NCI-H1694 (cell line): ENCODE results near the gene TMEM253.

Experiments
- DNase-seq: peaks from one replicate; lab custom pipeline; 2025; lab: John Stamatoyannopoulos, UW

TMEM253 gene

DNA sequence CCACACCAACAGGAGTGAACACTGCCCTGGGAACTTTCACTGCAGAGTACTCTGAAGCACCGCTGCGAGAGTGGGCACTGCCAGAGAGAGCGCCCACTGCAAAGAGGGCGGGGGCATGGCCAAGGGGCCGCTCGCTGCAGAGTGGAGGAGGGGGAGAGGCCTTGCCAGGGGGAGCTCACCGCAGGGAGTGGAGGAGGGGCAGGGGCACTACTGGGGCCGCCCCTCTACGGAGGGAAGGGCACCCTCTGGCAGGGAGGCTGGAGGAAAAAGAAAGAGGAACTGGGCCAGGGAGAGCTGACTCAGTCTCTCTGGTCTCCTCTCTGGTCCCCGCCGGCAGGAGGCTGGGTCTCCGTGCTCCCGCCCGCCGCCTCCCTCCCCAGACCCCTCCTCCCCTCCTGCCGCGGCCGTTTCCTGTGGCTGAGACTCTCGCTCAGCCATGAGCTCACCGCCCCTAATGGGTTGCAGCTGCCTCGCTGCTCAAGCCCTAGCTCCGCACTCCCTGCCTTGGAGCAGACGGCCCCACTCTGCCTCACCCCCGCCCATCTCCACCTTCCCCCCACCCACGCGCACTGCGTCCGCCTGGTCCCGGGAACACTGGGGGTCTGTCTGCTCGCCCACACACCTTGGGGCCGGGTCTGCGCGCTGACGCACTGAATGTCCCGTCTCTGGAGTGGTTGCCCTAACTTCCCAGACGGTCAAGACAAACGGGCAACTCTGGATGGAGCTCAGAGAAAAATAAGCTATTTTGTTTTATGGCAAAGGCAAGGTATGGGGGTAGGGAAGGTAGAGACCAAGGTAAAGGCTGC is 29.4 kb upstream of the TMEM253 start:
- no peak for DNase-seq

DNA sequence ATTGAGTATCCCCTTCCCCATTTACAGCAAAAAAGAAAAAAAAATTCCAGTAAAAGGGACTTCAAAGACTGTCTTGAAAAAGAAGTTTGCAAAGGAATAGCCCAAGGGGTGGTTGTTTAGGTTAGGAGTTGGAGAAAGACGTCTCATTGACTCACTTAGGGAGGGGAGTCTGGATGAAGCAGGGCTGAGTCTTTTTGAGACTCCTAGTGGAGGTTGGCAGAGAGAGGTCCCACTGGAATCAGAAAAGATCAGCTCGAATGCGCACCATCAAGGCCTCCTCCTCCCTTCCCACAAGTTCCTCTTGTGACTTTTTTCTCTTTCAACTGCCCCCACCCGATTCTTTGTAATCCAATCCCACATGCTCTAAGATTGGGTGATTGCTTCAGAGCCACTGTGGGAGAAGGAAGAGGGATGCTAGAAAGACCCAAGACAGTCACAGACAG is 28.8 kb upstream of the TMEM253 start:
- no peak for DNase-seq

DNA sequence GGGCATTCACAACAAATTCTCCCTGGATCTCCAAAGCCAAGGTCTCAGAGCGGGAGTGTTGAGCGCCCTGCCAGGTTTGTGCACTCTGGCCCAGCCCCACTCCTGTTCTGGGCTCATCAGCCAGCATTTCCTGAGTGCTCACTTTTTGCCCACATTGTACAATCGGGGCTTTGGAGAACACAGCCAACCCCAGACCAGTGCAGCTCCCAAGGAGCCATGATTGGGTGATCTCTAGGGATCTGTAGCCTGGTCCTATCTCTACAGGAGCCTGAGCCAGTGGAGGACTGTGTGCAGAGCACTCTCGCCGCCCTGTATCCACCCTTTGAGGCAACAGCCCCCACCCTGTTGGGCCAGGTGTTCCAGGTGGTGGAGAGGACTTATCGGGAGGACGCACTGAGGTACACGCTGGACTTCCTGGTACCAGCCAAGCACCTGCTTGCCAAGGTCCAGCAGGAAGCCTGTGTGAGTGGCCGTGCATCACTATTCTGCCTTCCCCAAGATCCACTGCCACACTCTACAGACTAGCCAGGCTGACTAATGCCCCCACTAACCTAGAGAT is 28.0 kb upstream of the TMEM253 start:
- DNase-seq, result no peak

DNA sequence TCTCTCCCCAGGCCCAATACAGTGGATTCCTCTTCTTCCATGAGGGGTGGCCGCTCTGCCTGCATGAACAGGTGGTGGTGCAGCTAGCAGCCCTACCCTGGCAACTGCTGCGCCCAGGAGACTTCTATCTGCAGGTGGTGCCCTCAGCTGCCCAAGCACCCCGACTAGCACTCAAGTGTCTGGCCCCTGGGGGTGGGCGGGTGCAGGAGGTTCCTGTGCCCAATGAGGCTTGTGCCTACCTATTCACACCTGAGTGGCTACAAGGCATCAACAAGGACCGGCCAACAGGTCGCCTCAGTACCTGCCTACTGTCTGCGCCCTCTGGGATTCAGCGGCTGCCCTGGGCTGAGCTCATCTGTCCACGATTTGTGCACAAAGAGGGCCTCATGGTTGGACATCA is 26.9 kb upstream of the TMEM253 start:
- DNase-seq, result no peak

DNA sequence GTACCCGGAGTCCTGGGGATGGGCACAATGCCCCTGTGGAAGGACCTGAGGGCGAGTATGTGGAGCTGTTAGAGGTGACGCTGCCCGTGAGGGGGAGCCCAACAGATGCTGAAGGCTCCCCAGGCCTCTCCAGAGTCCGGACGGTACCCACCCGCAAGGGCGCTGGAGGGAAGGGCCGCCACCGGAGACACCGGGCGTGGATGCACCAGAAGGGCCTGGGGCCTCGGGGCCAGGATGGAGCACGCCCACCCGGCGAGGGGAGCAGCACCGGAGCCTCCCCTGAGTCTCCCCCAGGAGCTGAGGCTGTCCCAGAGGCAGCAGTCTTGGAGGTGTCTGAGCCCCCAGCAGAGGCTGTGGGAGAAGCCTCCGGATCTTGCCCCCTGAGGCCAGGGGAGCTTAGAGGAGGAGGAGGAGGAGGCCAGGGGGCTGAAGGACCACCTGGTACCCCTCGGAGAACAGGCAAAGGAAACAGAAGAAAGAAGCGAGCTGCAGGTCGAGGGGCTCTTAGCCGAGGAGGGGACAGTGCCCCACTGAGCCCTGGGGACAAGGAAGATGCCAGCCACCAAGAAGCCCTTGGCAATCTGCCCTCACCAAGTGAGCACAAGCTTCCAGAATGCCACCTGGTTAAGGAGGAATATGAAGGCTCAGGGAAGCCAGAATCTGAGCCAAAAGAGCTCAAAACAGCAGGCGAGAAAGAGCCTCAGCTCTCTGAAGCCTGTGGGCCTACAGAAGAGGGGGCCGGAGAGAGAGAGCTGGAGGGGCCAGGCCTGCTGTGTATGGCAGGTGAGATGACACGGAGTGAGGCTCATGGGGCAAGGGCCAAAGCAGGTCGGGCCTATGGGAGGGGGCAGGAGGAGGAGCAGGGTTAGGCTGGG is 26.2 kb upstream of the TMEM253 start:
- DNase-seq, result no peak

DNA sequence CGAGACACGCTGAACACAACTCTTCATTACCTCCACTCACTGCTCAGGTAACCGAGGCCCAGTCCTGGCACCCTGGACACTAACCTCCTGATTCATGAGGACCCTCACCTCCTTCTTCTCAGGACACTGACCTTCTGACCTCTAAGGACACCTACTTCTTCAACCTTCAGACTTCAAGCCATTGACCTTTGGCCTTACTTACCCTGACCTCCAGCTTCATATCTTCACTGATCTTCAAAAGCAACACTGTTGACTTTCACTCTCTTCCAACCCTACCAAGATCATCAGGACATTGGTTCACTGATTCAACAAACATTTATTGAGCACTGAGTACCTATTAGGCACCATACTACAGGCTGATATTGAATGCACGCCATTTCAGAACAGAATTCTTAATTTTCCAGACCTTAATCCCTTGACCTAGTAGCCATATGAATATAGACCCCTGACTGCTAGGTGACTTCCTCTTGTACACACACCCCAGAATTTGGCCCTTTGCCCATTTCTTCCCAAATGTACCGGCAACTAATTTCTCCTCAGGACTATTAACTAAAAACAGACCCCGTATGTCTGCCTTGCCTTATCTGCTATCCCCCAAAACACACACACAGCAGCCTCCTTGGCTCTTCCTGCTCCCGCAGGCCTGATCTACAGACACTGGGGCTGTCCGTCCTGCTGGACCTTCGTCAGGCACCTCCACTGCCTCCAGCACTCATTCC is 25.0 kb upstream of the TMEM253 start:
- no peak for DNase-seq

DNA sequence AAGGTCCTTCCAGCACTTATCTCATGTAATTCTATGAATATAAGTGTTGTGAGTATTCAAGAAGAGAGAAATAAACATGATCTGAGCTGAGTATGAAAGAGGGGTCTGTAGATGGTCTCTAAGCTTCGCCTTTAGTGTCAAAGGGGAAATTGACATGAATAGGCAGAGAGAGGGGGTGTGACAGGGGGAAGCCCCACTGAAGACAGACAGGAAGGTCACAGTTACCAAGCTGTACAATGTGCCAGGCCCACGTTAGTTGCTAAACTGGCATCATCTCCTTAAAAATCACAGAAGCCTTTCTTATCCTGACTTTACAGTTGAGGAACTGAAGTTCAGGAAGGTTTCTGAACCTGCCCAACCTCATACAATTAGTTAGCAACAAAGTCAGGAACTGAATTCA is 23.2 kb upstream of the TMEM253 start:
- DNase-seq, result no peak

DNA sequence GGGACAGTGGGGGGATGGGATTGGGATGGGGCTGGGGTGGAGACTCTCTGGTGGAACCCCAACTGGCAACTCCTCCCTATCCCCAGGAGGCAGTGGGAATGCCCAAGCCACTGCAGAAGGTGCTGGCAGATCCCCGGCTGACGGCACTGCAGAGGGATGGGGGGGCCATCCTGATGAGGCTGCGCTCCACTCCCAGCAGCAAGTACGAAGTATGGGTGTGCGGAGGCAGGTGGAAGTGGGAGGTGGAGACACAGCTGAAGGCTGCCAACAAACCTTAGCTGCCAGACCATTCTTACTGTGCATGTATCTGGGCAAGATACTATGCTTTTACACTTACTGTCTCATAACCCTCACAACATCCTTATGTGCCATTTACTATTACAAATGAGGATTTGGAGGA is 22.6 kb upstream of the TMEM253 start:
- no peak for DNase-seq

DNA sequence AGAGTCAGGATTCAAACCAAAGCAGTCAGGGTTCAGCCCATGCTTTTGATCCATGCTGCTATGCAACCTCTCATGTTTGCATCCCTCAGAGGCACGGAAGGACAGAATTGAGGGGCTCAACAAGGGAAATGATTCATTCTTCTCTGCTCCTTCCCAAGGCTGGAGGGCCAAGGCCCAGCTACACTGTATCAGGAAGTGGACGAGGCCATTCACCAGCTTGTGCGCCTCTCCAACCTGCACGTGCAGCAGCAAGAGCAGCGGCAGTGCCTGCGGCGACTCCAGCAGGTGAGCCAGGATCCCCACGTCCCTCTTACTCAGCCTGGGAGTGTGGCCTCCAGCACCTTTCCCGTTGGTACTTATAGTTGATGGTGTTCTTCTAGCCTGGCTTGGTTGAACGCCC is 22.1 kb upstream of the TMEM253 start:
- no peak for DNase-seq

DNA sequence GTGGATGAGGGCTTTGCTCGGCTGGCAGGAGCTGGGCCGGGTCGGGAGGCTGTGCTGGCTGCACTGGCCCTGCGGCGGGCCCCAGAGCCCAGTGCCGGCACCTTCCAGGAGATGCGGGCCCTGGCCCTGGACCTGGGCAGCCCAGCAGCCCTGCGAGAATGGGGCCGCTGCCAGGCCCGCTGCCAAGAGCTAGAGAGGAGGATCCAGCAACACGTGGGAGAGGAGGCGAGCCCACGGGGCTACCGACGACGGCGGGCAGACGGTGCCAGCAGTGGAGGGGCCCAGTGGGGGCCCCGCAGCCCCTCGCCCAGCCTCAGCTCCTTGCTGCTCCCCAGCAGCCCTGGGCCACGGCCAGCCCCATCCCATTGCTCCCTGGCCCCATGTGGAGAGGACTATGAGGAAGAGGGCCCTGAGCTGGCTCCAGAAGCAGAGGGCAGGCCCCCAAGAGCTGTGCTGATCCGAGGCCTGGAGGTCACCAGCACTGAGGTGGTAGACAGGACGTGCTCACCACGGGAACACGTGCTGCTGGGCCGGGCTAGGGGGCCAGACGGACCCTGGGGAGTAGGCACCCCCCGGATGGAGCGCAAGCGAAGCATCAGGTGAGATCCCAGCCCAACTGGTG is 19.2 kb upstream of the TMEM253 start:
- DNase-seq, result no peak

DNA sequence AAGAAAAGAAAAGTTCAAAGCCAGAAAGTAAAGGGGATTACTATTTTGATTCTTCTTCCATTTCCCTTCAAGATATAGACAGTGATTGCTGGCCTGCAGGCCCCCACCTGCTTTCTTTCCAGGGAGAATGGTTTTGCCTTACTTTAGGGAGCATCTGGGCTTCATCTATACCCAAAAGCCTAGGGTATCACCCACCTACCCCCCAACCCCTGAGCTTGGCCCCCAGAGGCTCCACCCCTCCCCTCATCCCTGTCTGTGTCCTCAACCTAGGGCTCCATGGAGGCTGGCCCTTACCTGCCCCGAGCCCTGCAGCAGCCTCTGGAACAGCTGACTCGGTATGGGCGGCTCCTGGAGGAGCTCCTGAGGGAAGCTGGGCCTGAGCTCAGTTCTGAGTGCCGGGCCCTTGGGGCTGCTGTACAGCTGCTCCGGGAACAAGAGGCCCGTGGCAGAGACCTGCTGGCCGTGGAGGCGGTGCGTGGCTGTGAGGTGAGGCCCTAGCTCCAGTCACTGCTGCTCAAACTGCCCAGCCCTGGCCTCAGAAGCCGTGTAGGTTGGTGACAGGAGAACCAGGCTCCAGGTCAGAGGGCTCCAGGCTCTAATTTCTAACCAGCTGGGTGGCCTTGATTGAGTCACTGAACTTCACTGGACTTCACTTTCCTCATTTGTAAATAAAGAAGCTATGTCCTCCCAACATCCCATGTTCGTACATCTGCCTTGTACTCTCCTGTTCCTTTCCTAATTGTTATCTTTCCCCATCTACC is 17.1 kb upstream of the TMEM253 start:
- no peak for DNase-seq

DNA sequence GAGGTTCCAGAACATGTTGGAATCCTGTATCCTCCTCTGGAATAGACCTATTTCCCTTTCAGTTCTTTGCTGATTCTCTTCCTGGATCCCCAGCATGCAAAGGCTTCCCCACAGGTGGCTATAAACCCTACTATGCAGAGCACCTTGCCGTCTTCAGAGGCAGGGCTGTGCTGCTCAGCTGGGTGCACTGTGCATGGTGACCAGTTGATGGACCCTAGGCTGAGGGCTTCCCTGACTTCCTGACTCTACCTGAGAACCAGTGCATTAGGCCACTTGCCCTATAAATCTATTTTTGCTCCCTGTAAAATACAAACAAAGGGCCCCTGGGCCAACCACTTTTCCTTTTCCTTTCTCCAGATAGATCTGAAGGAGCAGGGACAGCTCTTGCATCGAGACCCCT is 16.5 kb upstream of the TMEM253 start:
- DNase-seq, result no peak

DNA sequence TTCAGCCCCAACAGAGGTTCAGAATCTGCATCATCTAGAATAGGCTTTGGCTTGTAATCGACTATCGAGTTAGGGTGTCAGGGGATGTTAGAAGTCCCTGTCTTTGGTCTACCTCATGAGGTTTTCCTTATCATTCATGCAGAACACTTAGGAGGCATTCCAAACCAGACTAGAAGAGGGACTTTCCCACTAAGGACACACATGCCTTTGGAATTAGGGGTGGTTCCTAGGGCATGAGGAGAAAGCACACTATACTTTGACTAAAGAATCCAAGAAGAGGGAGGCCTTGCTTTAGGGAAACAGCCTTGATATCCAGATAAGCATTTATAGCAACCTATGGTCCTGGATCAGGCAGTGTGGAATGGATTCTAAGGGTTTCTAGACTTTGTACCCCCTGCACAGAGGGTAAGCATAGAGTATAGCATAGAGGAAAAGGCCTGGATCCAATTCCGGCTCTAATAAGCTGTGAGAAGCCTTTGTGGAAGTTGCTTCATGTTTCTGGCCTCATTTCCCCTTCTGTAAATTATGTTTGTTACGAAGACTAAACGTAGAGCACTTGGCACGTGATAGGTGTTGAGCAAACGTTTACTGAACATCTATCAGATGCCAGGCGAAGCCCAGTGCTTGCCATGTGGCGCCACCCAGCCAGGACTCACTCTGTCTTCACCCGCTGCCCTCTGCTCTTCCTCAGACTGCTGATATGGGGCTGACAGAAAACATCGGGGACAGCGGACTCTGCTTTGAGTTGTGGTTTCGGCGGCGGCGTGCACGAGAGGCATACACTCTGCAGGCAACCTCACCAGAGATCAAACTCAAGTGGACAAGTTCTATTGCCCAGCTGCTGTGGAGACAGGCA is 15.6 kb upstream of the TMEM253 start:
- DNase-seq, result no peak

DNA sequence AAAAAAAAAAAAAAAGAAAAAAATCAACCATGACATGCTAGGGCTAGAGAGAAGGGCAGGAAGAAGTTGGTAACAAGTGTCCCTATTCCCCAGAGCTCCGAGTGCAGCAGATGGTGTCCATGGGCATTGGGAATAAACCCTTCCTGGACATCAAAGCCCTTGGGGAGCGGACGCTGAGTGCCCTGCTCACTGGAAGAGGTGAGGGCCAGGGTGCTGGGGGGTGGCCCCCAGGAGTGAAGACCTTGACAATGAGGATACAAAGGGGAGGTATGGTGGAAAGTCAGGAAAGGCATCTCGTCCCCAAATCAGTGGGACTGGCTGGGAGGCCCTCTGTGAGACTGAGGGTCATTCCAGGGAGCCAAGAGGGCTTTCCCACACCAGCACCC is 14.0 kb upstream of the TMEM253 start:
- DNase-seq, result no peak

DNA sequence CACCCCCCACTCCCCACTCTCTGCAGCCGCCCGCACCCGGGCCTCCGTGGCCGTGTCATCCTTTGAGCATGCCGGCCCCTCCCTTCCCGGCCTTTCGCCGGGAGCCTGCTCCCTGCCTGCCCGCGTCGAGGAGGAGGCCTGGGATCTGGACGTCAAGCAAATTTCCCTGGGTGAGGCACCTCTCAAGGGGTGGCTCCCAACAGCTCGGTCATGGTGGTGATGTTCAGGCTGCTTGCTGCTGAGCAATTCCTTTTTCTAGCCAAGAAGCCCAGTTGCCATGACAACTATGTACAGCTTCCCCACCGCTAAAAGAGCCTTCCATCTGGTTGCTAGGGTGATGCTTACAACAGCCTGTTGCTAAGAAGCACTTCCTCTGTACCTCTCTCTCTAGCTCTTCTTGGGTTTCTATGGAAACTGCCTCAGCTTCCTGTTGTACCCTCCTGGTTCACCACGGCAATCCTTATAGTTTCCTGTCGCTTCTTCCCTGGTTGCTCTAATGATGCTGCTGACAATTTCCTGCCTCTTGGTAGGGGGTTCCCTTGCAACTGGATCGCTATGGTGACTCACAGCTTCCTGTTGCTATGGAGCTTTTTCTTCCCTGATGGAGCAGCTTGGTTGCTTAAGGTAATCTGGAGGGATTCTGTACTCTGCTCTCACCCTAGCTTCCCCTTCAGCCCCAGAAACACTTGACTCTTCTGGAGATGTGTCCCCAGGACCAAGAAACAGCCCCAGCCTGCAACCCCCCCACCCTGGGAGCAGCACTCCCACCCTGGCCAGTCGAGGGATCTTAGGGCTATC is 13.4 kb upstream of the TMEM253 start:
- DNase-seq, result peak; percentile 38

DNA sequence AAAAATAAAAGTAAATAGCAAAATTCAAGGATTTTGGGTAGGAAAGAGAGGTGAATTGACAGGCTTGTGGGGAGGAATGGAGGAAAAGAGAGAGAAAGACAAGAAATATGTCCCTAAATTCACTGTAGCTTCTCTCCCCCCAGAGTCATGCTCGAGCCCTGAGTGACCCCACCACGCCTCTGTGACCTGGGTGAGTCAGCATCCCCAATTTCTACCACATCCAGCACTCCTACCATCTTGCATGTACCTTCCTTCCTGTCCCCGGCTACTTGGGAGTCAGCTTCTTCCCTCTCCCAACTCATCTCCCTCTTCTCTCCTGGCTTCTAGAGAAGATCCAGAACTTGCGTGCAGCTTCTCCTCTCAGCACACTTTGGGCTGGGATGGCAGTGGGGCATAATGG is 12.2 kb upstream of the TMEM253 start:
- no peak for DNase-seq

DNA sequence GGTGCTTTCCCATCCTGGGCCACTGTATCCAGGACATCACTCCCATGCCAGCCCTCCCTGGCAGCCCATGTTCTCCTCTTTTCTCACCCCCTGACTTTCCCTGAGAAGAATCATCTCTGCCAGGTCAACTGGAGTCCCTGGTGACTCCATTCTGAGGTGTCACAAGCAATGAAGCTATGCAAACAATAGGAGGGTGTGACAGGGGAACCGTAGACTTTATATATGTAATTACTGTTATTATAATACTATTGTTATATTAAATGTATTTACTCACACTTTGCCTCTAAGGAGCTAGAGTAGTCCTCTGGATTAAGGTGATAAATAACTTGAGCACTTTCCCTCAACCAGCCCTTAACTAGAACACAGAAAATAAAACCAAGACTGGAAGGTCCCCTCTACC is 11.6 kb upstream of the TMEM253 start:
- DNase-seq, result no peak

DNA sequence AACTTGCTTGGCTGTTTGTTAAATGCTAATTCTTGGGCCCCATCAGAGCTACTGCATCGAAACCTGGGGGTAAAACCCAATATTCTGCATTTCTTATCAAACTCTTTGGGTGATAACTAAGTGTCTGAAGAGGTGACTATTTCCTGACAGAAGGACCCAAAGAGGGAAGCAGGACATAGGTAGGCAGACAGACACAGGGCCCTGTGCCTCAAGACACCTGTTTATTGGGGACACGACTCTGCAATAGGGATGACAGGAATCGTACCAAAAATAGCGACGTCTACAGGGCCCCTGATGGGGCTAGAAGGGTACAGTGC is 11.0 kb upstream of the TMEM253 start:
- DNase-seq, result no peak

DNA sequence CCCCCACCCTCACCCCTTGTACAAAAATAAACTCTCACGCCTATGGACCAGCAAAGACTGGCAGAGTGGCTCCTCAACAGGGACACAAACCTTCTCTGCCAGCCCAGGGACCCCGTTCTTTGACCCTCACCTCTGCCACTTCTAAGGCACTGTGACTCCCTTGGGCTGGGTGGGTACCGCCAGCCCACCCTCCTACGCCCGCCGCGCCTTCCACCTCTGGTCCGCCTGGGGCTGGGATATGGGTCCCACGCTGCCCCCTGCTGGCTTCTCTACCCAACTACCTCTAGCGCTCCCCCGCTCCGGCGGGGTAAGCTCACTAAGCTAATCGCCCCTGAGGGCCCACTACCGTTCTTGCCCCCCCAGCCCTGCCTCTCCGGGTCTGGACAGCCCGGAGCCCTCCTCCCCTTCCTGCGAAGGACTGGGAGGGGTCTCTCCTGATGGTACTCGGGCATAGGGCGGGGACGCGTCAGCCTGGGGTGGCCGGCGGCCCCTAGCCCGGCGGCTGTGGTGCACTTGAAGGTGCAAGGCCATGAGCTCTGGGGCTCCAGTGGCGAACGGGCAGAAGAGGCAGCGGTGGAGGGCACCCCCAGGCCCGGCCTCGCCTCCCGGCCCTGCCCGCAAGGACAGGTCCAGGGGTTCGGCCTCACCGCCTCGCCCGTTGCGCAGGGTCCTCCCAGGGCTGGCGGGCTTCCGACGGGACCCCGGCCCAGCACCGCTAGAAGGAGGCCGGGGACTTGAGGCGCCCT is 10.5 kb upstream of the TMEM253 start:
- peak; percentile 16 for DNase-seq
